Thoracic aorta (tissue), 2 donors: ENCODE results near the gene OR5F1. TPM values are rescaled to one million over a fixed set of nuclear protein-coding genes. Genes with fewer than 3 reads are reported as not detected.

ENCODE experiments used
- ATAC-seq: fragments of 150-250 bp; one replicate; pipeline ENCODE4 v1.8.0; 2017; ENCODE audit warnings: low read depth; ENCODE audit not compliant: insufficient number of reproducible peaks, low FRiP score
- DNase-seq: peaks from one replicate; pipeline ENCODE4 v3.0.0-alpha.2; 2020; ENCODE audit warnings: low spot score
- H3K27ac ChIP-seq, 2 donors: fragments of 200-600 bp; sonication (generic); 1 replicate in 1 of 2; 2 replicates in 1 of 2; pipeline ENCODE4 v1.5.1; 2016; ENCODE audit warnings: mild to moderate bottlenecking in 2 of 2, moderate library complexity in 2 of 2
- H3K27me3 ChIP-seq: fragments of 200-600 bp; sonication (generic); replicated peaks from 2 replicates; pipeline ENCODE4 v1.6.0; 2016; ENCODE audit warnings: mild to moderate bottlenecking; ENCODE audit not compliant: insufficient read depth
- H3K36me3 ChIP-seq: fragments of 200-600 bp; sonication (generic); one replicate; pipeline ENCODE4 v1.5.1; 2016
- H3K4me1 ChIP-seq, 2 donors: fragments of 200-600 bp; sonication (generic); 1 replicate in 1 of 2; 2 replicates in 1 of 2; pipeline versions ENCODE4 v1.5.1 to v1.6.0; 2016; ENCODE audit warnings: low read depth in 2 of 2, mild to moderate bottlenecking in 1 of 2; ENCODE audit not compliant: control insufficient read depth in 1 of 2
- H3K4me3 ChIP-seq: fragments of 200-600 bp; sonication (generic); 2 replicates; pipeline ENCODE4 v1.5.1; 2016; ENCODE audit warnings: mild to moderate bottlenecking
- H3K9me3 ChIP-seq: fragments of 200-600 bp; sonication (generic); 2 replicates; pipeline ENCODE4 v1.5.1; 2016
- total RNA-seq, 2 donors: library from RNA; depleted of rRNA; stranded (reverse); fragments of >200 nt; gene quantifications; one replicate each; pipeline versions ENCODE4 v1.1.0 to v1.2.3, GENCODE V29; 2016
- TF ChIP-seq, protein P1 (sequence below): fragments of 200-600 bp; sonication (generic); IDR thresholded peaks from one replicate; pipeline ENCODE4 v1.5.1; 2019; ENCODE audit warnings: antibody characterized with exemption

The OR5F1 gene
- total RNA-seq, 2 donors from 2014 or later: not detected

GRCh38 chr11:55969845-55970244 lies 24.6 kb downstream of the OR5F1 start, which contains the start of gene OR10AG1:
Gene OR10AG1 (minus strand): TSS chr11:55969945. CDS start chr11:55969907, 38 bp downstream.
- ATAC-seq: no peak

DNA sequence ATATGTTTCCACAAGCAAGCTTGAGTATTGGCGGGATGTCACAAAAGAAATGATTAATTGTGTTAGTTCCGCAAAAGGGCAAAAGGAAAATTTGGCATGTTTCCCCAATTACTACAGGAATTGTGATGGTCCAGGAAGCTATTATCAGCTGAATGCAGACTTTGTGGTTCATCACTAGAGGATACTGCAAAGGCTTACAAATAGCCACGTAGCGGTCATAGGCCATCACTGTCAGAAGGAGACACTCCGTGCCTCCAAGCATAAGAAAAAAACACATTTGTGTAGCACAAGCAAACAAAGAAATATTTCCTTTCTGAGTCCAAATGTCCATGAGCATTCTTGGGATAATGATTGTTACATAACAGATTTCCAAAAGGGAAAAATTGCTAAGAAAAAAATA lies 26.5 kb downstream of the OR5F1 start:
- Histone ChIP-seq H3K27me3 (no peaks in the 10 kb centered on the region), H3K36me3 (no peaks in the 10 kb centered on the region), H3K9me3 (no peaks in the 10 kb centered on the region), H3K4me1 (no peaks in the 10 kb centered on the region), H3K4me3 (no peak overlapping the region), H3K27ac (no peak overlapping the region)
- ATAC-seq: no peak
- TF ChIP-seq, protein P1, sequence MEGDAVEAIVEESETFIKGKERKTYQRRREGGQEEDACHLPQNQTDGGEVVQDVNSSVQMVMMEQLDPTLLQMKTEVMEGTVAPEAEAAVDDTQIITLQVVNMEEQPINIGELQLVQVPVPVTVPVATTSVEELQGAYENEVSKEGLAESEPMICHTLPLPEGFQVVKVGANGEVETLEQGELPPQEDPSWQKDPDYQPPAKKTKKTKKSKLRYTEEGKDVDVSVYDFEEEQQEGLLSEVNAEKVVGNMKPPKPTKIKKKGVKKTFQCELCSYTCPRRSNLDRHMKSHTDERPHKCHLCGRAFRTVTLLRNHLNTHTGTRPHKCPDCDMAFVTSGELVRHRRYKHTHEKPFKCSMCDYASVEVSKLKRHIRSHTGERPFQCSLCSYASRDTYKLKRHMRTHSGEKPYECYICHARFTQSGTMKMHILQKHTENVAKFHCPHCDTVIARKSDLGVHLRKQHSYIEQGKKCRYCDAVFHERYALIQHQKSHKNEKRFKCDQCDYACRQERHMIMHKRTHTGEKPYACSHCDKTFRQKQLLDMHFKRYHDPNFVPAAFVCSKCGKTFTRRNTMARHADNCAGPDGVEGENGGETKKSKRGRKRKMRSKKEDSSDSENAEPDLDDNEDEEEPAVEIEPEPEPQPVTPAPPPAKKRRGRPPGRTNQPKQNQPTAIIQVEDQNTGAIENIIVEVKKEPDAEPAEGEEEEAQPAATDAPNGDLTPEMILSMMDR: no peak
- no peak for DNase-seq

More at GRCh38 chr11:55969845-55970244, 24.6 kb downstream of the OR5F1 start, which contains the start of gene OR10AG1:
- no peak within 1 kb of the TSS for H3K27ac ChIP-seq
- H3K4me3 ChIP-seq: no peak within 1 kb of the TSS
- no peaks in the 10 kb centered on the region for H3K27me3 ChIP-seq
- no peaks in the 10 kb centered on the region for H3K9me3 ChIP-seq
- H3K4me1 ChIP-seq: no peaks in the 10 kb centered on the region
- no peaks in the 10 kb centered on the region for H3K36me3 ChIP-seq
- no peak for DNase-seq
- TF ChIP-seq, protein P1: no peak

DNA sequence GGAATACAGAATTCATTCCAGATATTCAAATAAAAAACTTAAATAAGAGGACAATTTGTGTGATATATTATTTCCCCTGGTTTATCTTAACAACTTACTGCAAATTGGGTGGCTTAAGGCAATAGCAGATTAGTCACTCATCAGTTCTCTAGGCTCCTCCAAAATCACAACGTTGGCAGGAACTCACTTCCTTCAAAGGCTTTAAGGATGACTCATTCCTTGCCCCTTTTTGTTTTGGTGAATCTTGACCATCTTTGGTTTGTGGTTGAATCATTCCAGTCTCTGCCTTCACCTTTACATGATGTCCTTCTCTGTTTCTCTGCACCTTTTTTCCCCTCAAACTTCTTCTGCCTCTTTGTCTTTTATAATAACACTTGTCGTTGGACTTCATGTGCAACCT lies 28.0 kb downstream of the OR5F1 start:
- DNase-seq: no peak
- H3K4me1 ChIP-seq: no peaks in the 10 kb centered on the region
- H3K27ac ChIP-seq: no peak overlapping the region
- no peaks in the 10 kb centered on the region for H3K27me3 ChIP-seq
- ATAC-seq: no peak
- TF ChIP-seq, protein P1: no peak
- H3K9me3 ChIP-seq: no peaks in the 10 kb centered on the region
- no peaks in the 10 kb centered on the region for H3K36me3 ChIP-seq
- no peak overlapping the region for H3K4me3 ChIP-seq

GRCh38 chr11:55956521-55956920 lies 37.9 kb downstream of the OR5F1 start:
- DNase-seq: no peak
- TF ChIP-seq, protein P1: no peak
- Histone ChIP-seq H3K27ac (no peak overlapping the region), H3K4me3 (no peak overlapping the region), H3K9me3 (no peaks in the 10 kb centered on the region), H3K4me1 (no peaks in the 10 kb centered on the region), H3K36me3 (no peaks in the 10 kb centered on the region), H3K27me3 (no peaks in the 10 kb centered on the region)
- ATAC-seq: no peak

GRCh38 chr11:55949330-55949729 lies 45.1 kb downstream of the OR5F1 start:
- no peak overlapping the region for H3K27ac ChIP-seq
- no peak overlapping the region for H3K4me3 ChIP-seq
- TF ChIP-seq, protein P1: no peak
- DNase-seq (no peak), ATAC-seq (no peak)
- no peaks in the 10 kb centered on the region for H3K27me3 ChIP-seq
- H3K9me3 ChIP-seq: no peaks in the 10 kb centered on the region
- H3K36me3 ChIP-seq: no peaks in the 10 kb centered on the region
- H3K4me1 ChIP-seq: no peaks in the 10 kb centered on the region

Other genes with a start within 250 kb of the OR5F1 start
- gene OR5D13, start 221.2 kb downstream of the OR5F1 start, total RNA-seq: not detected
- not detected for gene OR5D14, start 199.1 kb downstream of the OR5F1 start, total RNA-seq
- gene OR5L1, start 183.3 kb downstream of the OR5F1 start, total RNA-seq: not detected
- gene OR5D18, start 175.0 kb downstream of the OR5F1 start, total RNA-seq: not detected
- not detected for gene OR5L2, start 167.4 kb downstream of the OR5F1 start, total RNA-seq
- gene OR5D16, start 155.9 kb downstream of the OR5F1 start, total RNA-seq: not detected
- not detected for gene TRIM51, start 111.3 kb downstream of the OR5F1 start, total RNA-seq
- gene OR5W2, start 80.0 kb downstream of the OR5F1 start, total RNA-seq: not detected
- gene OR5I1, start 58.2 kb downstream of the OR5F1 start, total RNA-seq: not detected
- not detected for gene OR10AG1, start 24.7 kb downstream of the OR5F1 start, total RNA-seq
- not detected for gene OR5AS1, start 33.0 kb upstream of the OR5F1 start, total RNA-seq
- not detected for gene OR8I2, start 98.7 kb upstream of the OR5F1 start, total RNA-seq
- not detected for gene OR8H2, start 109.1 kb upstream of the OR5F1 start, total RNA-seq
- gene OR8H3, start 127.7 kb upstream of the OR5F1 start, total RNA-seq: not detected
- gene OR8J3, start 145.6 kb upstream of the OR5F1 start, total RNA-seq: not detected
- gene OR8K5, start 165.7 kb upstream of the OR5F1 start, total RNA-seq: not detected
- not detected for gene OR5J2, start 182.0 kb upstream of the OR5F1 start, total RNA-seq
- not detected for gene OR5T2, start 239.6 kb upstream of the OR5F1 start, total RNA-seq